ENCODE data around the gene LBHD2. TPM values are rescaled to one million over a fixed set of nuclear protein-coding genes. Genes with fewer than 3 reads are reported as not detected.

Gene LBHD2
- not detected for total RNA-seq

DNA sequence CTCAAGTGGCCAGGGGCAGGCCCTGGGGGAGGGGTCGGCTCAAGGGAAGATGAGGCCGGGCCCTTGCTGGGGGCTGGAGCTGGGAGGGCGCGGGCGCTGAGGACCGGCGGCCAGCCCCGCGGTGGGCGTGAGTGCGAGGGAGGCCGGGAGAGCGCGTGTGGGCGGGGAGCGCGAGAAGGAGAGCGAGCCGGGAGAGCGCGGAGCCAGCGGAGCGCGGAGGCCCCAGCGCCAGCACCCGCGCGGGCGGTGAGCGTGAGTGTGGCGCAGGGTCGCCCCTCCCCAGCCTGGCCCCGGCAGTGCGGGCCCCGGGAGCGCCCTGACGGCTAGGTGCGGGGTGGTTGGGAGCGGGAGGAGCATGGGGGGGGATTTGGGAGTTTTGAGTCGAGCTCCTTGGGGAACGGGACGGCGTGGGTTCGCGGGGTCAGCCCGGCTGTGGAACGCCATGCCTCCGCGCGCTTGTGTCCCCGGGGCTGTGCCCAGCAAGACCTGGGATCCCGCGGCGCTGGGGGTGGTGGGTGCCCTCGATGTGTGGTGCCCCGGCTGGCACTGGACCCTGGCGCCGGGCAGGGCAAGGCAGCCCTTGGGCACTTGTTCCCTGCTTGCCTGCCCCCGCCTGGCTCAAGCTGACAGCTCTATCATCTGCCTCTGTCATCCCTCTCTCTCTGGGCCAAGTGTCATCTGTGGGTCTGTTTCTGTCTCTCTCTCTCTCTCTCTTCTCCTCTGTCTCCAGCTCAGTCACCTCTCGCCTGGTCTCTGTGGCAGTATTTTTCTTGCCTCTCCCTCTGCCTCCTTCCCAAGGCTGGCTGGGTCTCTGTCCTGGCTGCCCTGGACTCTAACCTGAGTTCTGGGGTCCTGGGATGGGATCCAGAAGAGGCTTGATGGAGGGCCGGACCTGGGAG, at the start of gene LBHD2:
Gene LBHD2, plus strand, starts transcription at position 190 of the 899 bp plus-strand sequence. CDS start 1,803 bp downstream, outside the sequence.
- ChIA-PET POLR2A (no interaction called here), CTCF (no interaction called here)

DNA sequence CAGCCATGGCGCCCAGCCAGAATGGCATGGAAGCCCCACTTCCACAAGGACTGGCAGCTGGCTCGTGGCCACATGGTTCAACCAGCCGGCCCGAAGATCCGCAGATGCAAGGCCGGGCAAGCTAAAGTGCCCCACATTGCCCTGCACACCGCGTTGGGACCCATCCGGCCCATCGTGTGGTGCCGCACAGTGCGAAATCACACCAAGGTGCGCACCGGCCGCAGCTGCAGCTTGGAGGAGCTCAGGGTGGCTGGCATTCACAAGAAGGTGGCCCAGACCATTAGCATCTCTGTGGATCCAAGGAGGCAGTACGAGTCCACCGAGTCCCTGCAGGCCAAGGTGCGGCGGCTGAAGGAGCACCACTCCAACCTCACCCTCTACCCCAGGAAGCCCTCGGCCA, 42.5 kb upstream of the LBHD2 start:
- POLR2A ChIA-PET = no interaction called here
- CTCF ChIA-PET = no interaction called here

DNA sequence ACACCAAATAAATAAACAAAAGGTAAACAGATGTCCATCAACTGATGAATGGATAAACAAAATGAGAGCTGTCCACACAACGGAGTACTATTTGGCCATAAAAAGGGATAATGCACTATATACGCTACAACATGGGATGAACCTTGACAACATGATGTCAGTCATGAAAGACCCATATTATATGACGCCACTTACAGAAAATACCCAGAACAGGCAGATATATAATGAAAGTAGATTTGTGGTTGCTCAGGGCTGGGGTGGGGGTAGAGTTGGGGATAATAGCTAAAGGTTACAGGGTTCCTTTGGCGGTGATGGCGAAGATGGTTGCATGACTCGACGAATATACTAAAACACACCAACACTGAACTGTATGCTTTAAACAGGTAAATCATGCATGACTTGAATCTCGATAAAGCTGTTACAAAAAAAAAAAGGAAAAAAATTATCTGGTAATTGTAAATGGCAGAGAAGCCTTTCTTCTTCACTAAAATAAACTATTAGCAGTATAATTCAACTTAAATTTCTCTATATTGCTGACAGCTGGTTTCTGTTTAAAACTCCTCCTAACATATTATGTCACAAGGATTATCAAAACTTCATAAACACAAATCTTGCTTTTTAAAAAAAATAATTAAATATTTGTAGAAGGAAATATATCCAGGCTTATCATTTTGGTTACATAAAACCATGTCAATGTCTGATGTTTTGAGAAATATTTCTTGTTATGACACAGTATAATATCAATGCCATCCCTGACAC, 40.6 kb upstream of the LBHD2 start:
- ChIA-PET CTCF (interaction anchor here (0.7 kb wide), 1 partner anchor 326 kb away, joined by 3 read pairs; no protein-coding TSS in a partner anchor), POLR2A (no interaction called here)

DNA sequence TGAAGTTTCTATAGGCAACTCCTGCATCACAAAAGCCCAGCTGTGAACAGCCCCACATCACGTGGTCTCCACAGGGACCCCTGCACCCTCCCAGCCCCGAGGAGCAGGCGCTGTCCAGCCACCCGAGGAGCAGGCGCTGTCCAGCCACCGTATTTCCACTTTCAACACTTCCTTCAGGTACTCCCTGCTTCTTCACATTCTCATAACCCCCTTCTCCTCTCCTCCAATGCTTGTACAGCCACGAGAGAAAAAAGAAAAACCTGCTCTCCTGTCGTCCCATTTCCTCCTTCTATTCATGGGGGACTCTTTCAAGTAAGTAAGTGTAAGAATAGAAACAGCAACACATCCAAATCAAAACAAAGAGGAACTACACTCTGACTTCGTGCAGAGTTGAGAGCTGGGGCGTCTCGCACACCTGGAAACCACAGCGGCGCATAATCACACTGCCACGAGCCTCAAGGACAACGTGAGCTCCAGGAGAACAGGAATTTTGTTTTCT, 38.6 kb upstream of the LBHD2 start:
- ChIA-PET POLR2A (no interaction called here), CTCF (interaction anchor here (0.6 kb wide), 1 partner anchor 470 kb away, joined by 3 read pairs; no protein-coding TSS in a partner anchor)

DNA sequence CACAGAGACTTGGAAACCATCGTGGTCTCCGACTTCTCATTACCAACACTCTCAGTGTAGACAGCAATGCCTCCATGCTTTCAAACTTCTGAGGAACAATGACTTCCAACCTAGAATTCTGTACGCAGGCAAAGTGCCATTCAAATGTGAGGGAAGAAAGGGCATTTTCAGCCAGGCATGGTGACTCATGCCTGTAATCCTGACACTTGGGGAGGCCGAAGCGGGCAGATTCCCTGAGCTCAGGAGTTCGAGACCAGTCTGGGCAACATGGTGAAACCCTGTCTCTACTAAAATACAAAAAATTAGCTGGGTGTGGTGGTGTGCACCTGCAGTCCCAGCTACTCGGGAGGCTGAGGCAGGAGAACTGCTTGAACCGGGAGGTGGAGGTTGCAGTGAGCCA, 36.6 kb upstream of the LBHD2 start:
- CTCF ChIA-PET = interaction anchor here (0.7 kb wide), 1 partner anchor 1333 kb away, joined by 3 read pairs; no protein-coding TSS in a partner anchor
- POLR2A ChIA-PET = interaction anchor here (0.6 kb wide), 1 partner anchor 123 kb away, joined by 3 read pairs; no protein-coding TSS in a partner anchor

DNA sequence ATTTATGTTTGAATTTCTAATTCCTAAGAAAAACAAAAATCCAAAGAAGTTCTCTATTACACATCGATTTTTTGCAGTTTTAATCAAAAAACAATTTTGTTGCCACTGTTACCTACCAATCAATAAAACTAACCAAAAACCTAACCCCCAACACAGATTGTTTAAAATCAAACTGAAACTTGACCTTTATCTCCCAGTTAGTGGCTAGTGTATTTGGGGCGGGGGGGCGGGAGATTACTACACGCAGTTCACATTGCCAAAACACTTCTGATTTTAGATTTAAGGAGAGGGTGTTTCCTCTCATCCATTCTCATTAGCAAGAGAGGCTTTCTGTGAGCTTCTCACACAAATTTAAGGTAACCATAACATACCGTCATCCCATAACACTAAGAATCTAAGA, 33.1 kb upstream of the LBHD2 start:
- ChIA-PET CTCF (interaction anchor here (0.7 to 1.6 kb wide), 2 partner anchors 11 to 56 kb away, joined by 4 read pairs; no protein-coding TSS in a partner anchor), POLR2A (interaction anchor here (0.7 kb wide), 1 partner anchor 31 kb away, joined by 3 read pairs; no protein-coding TSS in a partner anchor)

DNA sequence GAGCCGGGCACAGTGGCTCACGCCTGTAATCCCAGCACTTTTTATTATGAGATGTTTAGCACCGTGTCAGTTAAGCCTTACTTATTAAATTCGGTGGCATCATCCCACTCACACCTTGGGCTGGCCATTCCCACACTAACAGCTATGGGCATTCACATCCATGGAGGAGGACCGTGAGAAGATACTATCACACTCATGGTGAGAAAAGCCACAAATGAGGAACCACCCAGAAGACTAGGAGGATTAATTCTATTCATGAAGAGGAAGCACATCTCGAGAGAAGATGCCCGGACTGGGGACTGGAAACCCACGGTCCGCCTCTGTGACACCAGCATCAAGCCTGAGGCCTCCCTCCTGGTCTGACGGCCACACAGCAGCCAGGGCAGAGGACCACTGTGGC, 31.6 kb upstream of the LBHD2 start:
- ChIA-PET CTCF (interaction anchor here (0.5 to 1.6 kb wide), 3 partner anchors 10 to 24 kb away, joined by 3 to 4 read pairs (median 4); no protein-coding TSS in a partner anchor), POLR2A (no interaction called here)

DNA sequence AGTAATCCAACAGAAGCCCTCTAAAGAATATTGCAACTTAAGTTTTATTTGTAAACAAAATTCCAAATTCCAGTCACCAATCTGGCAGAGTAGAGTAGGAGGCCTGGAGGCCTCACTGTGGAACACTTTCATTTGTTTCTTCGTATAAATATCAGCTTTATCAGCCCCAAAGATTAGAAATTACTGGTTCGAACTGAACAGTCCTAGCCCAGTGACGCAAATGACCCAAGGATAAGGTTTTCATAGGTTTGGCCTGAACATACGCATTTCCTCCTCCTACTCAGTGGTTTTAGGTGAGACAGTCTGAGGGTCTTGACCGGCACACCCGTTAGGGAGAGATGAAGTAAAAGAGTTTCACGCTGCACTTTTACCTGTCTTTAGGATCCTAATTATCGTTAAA, 28.3 kb upstream of the LBHD2 start:
- ChIA-PET CTCF (no interaction called here), POLR2A (no interaction called here)

DNA sequence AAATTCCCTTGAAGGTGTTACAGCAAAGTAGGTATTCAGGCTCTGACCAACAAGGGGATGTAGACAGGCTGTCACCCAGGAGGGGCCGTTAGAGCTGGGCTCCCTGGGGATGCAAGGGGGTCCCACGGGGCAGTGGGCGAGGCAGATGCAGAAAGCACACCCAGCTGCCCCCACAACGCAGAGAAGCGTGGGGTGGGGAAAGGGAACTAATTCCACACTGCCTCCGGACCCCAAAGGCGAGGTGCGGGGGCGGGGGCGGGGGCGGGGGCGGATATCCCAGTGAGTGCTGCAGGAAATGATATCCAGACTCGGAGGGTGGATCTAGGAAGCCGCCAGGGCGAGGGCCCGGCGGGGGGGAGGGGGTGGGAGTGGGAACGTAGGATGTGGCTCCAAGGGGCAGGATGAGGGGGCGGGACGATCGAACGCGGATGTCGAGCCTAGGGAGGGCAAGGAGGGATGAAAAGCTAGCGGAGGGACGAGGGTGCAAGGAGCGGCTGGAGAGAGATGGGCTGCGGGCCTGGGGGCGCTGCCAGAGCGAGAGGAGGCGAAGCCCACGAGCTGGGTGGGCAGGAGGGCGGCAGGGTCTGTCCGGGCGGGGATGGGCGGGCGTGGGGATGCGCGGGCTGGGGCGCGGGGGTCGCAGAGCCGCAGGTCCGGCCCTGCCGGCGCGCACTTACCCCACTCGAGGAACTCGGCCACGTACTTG, 27.5 kb upstream of the LBHD2 start:
- CTCF ChIA-PET = no interaction called here
- POLR2A ChIA-PET = no interaction called here

DNA sequence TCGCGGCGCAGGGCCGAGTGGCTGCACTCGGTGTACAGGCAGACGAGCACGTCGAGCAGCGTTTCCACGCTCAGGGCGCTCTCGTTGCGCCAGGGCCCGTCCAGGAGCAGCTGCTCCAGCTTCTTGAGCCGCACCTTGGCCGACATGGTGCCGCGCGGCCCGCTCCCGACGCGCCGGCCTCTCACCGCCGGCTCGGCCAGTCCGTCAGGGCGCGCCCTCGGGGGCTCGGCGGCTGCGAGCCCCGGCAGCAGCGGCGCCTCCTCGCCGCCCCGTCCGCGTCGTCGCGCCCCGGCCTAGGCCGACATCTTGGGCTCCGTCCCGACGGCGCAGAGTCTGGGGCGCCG, 27.0 kb upstream of the LBHD2 start:
- ChIA-PET POLR2A (no interaction called here), CTCF (no interaction called here)

DNA sequence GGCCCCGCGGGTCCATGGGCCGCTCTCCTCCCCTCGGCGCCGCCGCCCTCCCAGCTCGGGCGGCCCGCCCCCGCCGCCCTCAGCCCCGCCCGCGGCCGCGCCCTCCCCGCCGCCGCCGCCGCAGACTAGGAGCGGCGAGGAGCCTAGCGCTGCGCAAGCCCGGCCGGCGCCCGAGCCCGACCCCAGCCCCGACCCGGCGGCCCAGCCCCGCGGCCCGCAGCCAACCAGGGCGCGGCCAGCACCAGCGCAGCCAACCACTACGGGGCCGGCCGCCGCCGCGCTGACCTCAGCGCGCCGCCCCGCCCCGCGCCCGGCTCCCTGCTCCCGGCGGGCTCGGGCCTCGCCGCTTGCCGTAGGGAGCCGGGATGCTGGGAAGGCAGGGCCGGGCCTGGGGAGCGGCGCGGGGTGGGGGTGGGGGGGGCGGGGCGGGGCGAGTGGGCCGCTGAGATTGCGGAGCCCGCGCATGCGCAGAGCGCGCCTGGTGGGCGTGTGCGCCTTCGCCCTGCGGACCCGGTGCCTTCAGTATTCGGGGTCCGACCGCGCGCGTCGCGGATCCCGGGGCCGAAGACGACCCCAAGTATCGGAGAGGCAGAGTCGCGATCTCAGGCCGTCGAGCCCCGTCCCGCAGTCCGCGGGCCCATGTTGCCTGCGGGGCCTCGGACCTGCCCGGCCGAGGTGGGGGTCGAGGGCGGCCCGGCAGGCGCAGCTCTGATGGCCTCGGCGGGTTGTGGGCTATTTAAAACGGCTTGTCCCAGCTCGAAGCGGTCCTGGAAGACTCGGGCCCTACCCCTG, 26.4 kb upstream of the LBHD2 start, which contains the start of gene CDC42BPB:
Gene CDC42BPB, minus strand, starts transcription at position 178 of the 792 bp plus-strand sequence. CDS start 376 bp downstream, outside the sequence.
- POLR2A ChIA-PET = no interaction called here
- CTCF ChIA-PET = no interaction called here

DNA sequence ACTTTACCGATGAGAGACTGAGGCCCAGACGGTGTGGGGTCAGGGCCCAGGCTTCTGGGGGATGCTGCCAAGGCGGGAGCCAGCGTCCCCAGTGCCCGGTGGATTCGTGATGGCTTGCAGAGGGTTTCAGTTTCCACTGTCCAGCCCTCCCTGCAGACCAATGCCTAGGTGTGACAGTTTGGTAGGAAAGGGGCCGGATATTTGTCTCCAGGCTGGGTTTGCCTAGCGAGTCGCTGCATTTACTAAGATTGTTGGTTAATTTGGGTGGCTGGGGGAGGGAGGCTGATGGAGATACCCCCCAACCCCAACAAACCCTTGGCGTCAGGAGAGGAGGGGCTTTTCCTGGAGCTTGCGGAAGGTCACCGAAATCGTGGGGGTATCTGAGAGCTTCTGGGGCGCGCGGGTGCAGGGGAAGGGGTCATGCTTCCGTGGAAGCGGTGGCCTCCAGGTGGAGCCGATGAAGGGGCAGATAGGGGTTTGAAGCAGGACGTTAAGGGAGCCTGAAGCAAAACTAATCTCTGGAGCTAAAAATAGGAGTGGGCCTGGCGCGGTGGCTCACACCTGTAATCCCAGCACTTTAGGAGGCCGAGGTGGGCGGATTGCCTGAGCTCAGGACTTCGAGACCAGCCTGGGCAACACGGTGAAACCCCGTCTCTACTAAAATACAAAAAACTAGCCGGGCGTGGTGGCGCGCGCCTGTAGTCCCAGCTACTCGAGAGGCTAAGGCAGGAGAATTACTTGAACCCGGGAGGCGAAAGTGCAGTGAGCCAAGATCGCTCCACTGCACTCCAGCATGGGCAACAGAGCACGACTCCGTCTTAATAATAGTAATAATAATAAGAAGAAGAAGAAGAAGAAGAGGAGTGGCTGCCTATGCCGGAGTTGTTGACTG, 25.6 kb upstream of the LBHD2 start:
- POLR2A ChIA-PET = no interaction called here
- CTCF ChIA-PET = no interaction called here

DNA sequence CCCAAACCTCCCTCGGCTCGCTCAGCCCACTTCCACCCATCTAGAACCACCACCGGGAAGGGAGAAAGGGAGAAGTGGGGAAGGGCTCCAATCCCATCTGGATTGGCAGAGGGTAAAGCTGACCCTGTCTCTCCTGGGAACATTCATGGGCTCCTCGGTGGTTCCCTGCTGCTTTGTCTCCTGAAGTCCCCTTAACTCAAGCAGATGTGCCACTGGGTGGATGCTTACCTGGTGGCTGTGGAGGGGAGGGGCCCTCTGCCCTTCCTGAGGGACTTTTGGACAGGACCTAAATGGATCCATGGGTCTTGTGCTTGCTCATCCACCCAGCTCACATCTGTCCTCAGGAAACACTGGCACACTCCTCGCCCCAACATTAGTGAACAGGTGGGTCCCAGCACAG, 24.5 kb upstream of the LBHD2 start:
- POLR2A ChIA-PET = no interaction called here
- CTCF ChIA-PET = no interaction called here

DNA sequence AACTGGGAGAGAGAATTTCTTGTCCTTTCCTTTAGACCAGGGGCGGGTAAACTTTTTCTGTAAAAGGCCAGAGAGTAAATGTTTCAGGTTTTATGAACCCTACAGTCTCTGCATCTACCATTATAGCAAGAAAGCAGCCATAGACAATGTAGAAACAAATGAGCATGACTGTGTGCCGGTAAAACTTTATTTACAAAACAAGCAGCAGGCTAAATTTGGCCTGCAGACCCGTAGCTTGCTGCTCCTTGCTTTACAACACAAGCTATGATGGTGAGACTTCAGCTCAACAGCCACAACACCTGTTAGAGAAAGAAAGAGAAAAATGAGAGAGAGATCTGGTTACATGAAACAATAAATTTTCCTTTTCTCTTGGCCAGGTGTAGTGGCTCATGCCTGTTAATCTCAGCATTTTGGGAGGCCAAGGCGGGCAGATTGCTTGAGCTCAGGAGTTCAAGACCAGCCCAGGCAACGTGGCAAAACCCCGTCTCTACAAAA, 22.5 kb upstream of the LBHD2 start:
- POLR2A ChIA-PET = no interaction called here

DNA sequence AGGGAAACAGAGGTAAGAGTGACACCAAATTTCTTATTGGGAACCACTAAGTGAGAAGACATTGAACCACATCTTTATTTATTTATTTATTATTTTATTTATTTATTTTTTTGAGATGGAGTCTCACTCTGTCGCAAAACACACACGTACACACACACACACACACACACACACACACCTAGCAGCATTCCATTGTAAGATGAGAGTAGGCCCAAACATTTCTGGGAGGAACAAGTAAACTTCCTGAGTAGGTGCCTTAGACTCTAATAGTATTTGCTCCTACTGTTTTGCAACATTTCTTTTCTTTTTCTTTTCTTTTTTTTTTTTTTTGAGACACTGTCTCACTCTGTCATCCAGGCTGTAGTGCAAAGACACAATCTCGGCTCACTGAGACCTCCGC, 19.6 kb upstream of the LBHD2 start:
- ChIA-PET CTCF (no interaction called here), POLR2A (no interaction called here)

More for the DNA sequence above, 22.5 kb upstream of the LBHD2 start:
- CTCF ChIA-PET = interaction anchor here (0.8 to 2.1 kb wide), 2 partner anchors 10 to 15 kb away, joined by 3 to 4 read pairs; no protein-coding TSS in a partner anchor

DNA sequence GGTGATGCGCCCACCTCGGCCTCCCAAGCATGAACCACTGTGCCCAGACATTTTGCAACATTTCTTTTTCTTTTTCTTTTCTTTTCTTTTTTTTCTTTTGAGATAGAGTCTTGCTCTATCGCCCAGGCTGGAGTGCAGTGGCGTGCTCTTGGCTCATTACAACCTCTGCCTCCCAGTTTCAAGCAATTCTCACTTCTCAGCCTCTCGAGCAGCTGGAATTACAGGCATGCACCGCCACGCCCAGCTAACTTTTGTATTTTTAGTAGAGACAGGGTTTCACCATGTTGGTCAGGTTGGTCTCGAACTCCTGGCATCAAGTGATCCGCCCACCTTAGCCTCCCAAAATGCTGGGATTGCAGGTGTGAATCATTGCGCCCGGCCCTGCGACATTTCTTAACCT, 19.0 kb upstream of the LBHD2 start:
- CTCF ChIA-PET = no interaction called here
- POLR2A ChIA-PET = no interaction called here

DNA sequence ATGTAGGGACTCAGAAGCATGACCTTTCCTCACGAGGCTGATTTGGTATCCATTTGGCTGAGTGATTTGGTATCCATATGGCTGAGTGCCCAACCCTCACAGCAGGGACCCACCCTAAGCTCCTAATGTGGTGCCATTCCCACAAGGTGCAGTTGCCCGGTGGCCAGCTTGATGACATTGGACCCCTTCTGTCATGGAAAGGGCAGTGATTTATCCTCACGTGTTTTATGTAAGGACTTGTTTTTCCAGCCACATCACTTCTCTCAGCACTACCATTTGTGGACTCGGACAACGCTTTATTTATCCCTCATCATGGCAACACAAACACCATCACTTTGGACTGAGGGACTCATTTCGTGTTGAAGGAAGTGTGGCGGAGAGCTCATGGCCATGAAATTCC, 18.1 kb upstream of the LBHD2 start:
- ChIA-PET CTCF (no interaction called here), POLR2A (no interaction called here)

DNA sequence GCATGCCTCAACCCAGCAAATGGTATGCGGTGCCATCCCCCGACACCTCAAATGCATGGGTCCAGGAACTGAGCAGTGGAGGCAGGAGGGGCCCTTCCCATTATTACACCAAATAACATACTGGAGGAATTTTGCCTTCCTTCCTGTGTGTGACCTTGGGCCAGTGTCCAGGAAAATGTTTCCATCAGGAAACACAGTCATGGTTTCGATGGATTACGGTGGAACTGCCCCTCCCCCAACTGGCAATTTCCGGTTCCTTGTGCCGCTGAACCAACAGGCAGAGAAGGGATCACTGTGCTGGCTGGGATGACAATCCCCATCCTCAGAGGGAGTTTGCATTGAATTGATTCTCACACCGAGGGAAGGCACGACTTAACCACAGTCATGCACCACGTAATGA, 17.6 kb upstream of the LBHD2 start:
- ChIA-PET CTCF (no interaction called here), POLR2A (no interaction called here)
